AML-193 (cell line): Measurements from ENCODE around the gene OPN1SW.

Experiments
- DNase-seq, 2 experiments: peaks; one replicate each; lab custom pipeline; 2025; lab: John Stamatoyannopoulos, UW

Gene OPN1SW

DNA sequence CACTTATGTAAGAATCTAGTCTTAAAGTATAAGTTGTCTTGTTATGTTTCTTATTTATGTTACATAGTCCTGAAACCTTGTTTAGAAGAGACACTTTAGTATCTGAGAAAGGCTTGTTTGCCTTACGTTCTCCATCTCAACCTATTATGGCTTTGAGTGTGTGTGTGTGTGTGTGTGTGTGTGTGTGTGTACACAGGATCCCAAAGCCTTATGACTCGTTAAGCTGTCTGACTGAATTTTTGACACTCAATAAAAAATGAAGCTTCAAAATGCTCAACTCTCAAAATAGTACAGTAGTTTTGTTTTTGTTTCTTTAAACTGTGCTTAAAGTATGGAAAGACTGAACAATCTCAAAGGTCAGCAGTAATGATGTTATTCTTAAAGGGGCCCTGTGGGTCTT lies 18.4 kb downstream of the OPN1SW start:
- DNase-seq, result no peak

GRCh38 chr7:128755819-128756476 lies 19.6 kb downstream of the OPN1SW start:
- no peak for DNase-seq

GRCh38 chr7:128755075-128755818 lies 20.3 kb downstream of the OPN1SW start:
- no peak for DNase-seq

GRCh38 chr7:128752251-128752650 lies 23.3 kb downstream of the OPN1SW start:
- DNase-seq, result no peak

- no peak for DNase-seq
Observed at GRCh38 chr7:128747327-128748079, 28.1 kb downstream of the OPN1SW start.

DNA sequence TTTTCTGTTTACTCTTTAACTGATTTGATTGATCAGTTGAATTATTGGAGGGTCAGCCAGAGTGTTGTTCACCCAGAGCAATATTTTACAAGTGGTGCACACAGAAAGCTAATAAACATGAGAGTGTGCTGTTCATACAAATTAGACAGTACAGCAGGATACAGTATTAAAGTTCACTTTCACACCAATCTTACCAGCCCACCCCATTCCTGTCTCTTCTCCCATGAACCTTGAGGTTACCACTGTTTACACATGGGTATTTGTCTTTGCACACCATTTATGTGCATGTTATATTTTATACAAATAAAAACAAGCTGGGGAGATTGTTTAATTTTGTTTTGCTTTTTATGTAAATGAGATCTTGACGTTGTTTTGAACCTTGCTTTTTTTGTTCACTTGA lies 29.9 kb downstream of the OPN1SW start:
- DNase-seq, result no peak

DNA sequence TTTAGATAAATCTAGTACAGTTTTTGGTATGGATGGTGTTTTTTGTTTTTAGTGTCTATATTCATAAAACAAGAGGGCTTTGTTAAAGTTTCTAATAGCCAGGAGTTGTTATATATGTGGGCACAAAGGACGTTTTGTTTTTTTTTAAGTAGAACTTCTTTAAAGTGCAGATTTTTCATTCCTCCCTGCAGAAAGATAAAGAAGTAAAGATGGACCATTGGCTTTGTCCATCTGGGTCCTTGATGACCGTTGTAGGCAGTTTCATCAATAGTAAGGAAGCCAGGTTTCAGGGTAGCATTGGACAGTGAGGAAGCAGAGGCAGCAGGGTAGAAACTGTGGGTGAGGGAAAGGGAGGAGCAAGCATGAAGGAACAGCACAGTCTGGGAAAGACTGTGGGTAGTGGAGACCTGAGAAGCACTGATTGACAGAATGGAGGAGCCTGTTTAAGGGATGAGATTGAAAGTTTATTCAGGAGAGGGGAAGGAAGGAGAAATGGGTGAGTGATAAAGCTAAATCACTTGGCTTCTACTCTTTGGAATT lies 31.2 kb downstream of the OPN1SW start:
- no peak for DNase-seq

GRCh38 chr7:128743112-128743772 lies 32.4 kb downstream of the OPN1SW start:
- DNase-seq, result no peak

DNA sequence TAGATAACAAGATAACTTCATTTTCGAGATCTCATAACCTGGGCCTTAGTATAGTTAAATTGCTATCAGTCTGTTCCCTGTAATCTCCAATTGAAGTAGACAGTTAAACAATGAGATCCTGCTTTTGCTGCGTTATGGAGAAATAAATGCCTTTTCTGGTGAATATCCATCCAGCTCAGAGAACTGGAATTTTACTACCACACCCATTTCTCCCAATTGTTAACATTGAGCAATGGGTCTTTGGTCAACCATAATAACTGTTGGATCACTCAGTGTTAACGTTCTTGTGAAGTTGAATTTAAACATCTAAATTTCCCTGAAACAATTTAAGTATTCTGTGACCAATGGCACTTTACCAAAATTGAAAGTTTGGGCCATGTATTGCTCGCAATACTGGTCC lies 33.4 kb downstream of the OPN1SW start:
- DNase-seq, result no peak

DNA sequence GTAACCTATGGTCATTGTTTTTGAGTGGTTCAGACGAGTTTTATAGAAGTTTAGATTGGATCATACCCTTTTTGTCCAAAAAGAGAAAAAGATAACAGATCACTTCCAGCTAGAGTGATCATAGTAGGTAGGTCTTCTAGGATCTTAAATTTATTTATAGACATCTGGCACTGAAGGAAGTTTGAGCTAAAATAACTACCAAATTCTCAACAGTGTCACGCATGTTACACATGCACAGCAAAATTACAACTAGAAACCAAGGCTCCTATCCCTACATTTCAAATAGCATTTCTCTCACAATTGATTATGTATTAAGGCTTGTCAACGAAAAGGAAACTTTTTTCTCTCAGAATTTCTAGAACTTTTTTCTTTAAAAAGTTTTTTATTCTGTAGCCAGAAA lies 34.1 kb downstream of the OPN1SW start:
- DNase-seq, result no peak

- DNase-seq, result no peak
Observed at GRCh38 chr7:128740996-128741395, 34.6 kb downstream of the OPN1SW start.

DNA sequence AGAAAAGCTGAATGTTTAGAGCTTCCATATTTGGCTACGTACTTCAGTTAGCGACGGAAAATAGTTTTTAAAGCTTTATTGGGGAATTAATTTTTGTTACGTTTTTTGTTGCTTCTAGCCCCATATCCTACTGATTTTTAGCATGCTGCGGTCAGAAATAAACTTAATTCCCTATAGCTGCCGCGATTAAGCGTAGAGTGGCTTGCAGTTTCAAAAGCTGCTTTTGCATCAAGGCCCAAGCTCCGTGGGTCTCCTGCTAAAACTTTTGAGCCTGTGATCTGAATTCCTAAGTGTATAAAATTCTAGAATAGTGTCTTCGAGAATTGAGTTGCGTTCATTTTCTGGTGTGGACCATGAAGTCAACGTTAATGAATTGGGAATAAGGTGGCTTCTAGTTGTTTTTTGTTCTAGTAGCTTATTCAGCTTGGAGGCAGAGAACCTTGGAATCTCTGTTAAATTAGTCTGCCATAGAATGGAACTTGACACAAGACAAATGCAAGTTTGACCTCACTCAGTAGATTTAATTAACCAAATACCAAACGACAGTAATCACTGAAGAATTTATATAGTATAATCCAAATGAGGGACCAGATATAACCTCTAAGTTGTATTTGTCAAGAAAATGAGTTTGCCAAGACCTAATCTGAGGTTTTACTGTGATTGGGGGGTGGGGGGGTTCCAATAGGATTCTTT lies 35.5 kb downstream of the OPN1SW start:
- DNase-seq, result no peak

GRCh38 chr7:128739048-128739962 lies 36.3 kb downstream of the OPN1SW start, which contains the start of gene CALU:
TSS of gene CALU (plus strand) at chr7:128739359. CDS start at chr7:128748584, 9,225 bp downstream.
- DNase-seq, result peak; percentile 89 to 90

- DNase-seq, result no peak
Observed at GRCh38 chr7:128738570-128739047, 37.0 kb downstream of the OPN1SW start.

DNA sequence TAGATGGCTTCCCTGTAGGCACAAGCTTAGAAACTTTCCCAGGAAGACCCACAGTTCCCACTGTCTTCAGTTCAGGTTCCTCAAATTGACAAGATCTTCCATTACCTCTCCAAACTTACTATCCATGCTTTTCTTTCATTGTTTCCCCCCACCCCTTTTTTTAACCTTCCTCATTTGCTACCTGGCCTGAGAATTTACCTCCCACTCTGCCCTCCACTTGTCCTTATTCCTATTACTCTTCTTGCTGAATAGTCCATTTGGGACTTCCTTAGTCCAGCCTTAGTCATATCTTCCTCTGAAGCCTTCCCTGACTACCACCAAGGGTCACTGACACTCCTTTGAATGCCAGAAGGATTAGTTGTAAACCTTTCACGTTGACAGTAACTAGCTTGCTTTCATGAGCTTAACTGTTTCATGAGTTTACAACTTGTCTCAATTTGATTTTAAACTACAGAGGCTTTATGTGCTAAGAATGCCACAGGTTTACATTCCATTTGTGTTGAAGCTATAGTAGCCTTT lies 37.7 kb downstream of the OPN1SW start:
- DNase-seq, result no peak

GRCh38 chr7:128737441-128737840 lies 38.2 kb downstream of the OPN1SW start:
- no peak for DNase-seq

DNA sequence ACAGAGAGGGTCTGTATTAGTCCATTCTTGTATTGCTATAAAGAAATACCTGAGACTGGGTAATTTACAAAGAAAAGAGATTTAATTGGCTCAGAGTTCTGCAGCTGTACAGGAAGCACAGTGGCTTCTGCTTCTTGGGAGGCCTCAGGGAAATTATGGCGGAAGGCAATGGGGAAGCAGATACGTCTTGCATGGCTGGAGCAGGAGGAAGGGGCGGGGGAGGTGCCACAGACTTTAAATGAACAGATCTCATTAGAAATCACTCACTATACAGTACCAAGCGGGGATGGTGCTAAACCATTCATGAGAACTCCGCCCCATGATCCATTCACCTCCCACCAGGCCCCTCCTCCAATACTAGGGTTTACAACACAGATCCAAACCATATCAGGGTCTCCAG lies 40.2 kb downstream of the OPN1SW start:
- peak; percentile 6 to 19 for DNase-seq

DNA sequence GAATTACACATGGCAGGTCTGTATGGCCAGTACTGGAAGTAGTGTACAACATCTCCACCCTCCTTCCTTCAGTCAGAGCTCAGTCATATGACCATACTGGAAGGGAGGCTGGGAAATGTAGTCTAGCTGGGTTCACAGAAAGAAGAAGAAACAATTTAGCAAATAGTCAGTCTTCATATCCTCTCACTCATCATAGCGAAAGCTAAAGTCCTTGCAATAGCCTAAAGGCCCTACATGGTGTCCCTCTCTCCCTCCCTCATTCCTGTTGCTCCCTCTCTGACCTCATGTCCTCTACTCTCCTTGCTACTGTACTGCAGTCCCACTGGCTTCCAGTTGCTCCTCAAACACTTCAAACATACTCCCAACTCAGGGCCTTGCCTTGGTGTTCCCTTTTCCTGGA lies 40.7 kb downstream of the OPN1SW start:
- no peak for DNase-seq

DNA sequence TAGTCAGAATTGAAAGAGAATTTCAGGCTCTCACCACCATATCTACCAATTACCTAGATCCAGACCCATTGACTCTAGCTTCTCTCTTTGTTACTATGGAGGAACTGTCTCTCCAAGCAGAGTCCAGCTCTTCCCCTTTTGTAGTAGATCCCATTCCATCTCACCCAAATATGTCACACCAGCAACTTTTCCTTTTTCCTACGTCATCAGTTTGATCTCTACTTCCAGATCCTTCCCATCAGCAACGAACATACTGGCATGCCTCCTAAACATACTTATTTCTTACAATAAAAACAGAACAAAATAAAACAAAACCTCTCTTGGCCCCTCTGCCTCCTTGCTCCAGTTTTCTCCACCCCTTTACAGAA lies 42.3 kb downstream of the OPN1SW start:
- no peak for DNase-seq
